ENCODE data around the gene CAB39.

The CAB39 gene

GRCh38 chr2:230788554-230789175 is 76.0 kb downstream of the CAB39 start:
- DNase-seq = no peak

- no peak for DNase-seq
Observed at GRCh38 chr2:230790981-230791380, 78.3 kb downstream of the CAB39 start.

- DNase-seq = no peak
Observed at GRCh38 chr2:230793572-230794359, 81.1 kb downstream of the CAB39 start.

GRCh38 chr2:230794497-230794896 is 81.9 kb downstream of the CAB39 start:
- no peak for DNase-seq

GRCh38 chr2:230795856-230796255 is 83.2 kb downstream of the CAB39 start:
- no peak for DNase-seq

GRCh38 chr2:230796280-230796862 is 83.7 kb downstream of the CAB39 start:
- no peak for DNase-seq

- DNase-seq = no peak
Observed at GRCh38 chr2:230797515-230798495, 85.2 kb downstream of the CAB39 start.

GRCh38 chr2:230798769-230799399 is 86.2 kb downstream of the CAB39 start:
- DNase-seq = no peak

- DNase-seq = no peak
Observed at GRCh38 chr2:230805353-230806017, 92.8 kb downstream of the CAB39 start.

- DNase-seq = no peak
Observed at GRCh38 chr2:230807729-230808128, 95.1 kb downstream of the CAB39 start.

- no peak for DNase-seq
Observed at GRCh38 chr2:230809015-230809414, 96.4 kb downstream of the CAB39 start.

GRCh38 chr2:230809677-230810251 is 97.1 kb downstream of the CAB39 start:
- no peak for DNase-seq

GRCh38 chr2:230811508-230811907 is 98.9 kb downstream of the CAB39 start:
- DNase-seq = no peak

GRCh38 chr2:230812033-230812432 is 99.4 kb downstream of the CAB39 start:
- no peak for DNase-seq

- DNase-seq = no peak
Observed at GRCh38 chr2:230814616-230815015, 102.0 kb downstream of the CAB39 start.

- DNase-seq = no peak
Observed at GRCh38 chr2:230815088-230815487, 102.4 kb downstream of the CAB39 start.

GRCh38 chr2:230816735-230817134 is 104.1 kb downstream of the CAB39 start:
- DNase-seq = no peak

- no peak for DNase-seq
Observed at GRCh38 chr2:230819433-230819832, 106.8 kb downstream of the CAB39 start.

- no peak for DNase-seq
Observed at GRCh38 chr2:230821261-230821990, 108.8 kb downstream of the CAB39 start.

GRCh38 chr2:230821991-230822520 is 109.4 kb downstream of the CAB39 start:
- no peak for DNase-seq
